Bronchus fibroblast of lung (primary cell): Measurements from ENCODE around the gene USP17L11. TPM values are rescaled to one million over a fixed set of nuclear protein-coding genes. Genes with fewer than 3 reads are reported as not detected.

Source experiments
- total RNA-seq: library from RNA; depleted of rRNA; stranded (reverse); fragments of >200 nt; gene quantifications from 2 replicates; pipeline ENCODE4 v1.2.3, GENCODE V29; 2015

The USP17L11 gene, protein sequence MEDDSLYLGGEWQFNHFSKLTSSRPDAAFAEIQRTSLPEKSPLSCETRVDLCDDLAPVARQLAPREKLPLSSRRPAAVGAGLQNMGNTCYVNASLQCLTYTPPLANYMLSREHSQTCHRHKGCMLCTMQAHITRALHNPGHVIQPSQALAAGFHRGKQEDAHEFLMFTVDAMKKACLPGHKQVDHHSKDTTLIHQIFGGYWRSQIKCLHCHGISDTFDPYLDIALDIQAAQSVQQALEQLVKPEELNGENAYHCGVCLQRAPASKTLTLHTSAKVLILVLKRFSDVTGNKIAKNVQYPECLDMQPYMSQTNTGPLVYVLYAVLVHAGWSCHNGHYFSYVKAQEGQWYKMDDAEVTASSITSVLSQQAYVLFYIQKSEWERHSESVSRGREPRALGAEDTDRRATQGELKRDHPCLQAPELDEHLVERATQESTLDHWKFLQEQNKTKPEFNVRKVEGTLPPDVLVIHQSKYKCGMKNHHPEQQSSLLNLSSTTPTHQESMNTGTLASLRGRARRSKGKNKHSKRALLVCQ
- total RNA-seq, result not detected in 2 replicates

DNA sequence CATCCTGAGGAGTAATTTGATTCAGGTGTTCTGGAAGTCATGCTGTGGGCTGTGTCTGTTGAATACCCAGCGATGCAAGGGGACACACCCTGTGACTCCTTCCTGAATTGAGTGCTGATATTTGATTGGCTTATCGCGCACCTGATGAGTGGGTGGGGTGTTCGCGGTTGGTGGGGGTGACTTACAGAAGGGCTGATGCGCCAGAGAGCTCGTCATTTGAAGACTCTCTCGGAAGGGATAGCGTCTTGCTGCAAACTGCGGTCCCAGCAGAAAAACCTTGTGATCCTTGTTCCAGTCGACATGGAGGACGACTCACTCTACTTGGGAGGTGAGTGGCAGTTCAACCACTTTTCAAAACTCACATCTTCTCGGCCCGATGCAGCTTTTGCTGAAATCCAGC, at the start of gene USP17L11:
Gene USP17L11, plus strand, starts transcription at position 301 of the 400 bp plus-strand sequence. Its CDS starts 0 bp downstream, at position 301.

DNA sequence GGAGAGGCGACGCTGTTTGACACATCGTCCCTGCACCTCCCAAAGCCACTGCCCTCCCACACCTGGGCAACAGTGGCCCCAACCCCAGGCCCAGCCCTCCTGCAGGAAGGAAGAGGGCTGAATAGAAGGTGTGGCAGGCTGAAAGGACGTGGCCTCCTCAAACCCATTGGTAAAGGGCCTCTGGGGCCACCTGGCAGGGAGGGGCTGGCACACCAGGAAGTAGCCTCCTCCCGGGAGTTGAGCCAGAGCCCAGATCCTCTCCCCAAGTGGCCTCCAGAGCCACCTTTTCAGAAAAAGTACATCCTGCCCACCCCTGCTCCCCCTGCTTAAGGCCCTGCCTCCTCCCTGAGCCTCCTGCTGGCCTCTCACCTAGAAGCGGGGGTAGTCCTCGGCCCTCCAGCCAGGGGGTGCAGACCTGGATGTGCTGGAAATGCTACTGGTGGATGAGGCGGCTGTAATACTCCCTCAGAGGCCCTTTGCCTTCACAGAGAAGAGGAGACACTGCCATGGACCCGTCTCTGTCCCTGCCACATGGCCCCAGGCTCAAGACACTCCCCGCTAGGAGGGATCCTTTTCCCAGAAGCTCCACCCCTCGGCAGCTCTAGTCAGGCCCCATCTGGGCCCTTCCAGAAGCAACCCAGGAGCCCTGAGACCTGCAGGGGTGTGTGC, 45.3 kb upstream of the USP17L11 start, which contains the start of gene FAM90A26:
Gene FAM90A26, plus strand, starts transcription at position 619 of the 669 bp plus-strand sequence. CDS start 2,764 bp downstream, outside the sequence.

DNA sequence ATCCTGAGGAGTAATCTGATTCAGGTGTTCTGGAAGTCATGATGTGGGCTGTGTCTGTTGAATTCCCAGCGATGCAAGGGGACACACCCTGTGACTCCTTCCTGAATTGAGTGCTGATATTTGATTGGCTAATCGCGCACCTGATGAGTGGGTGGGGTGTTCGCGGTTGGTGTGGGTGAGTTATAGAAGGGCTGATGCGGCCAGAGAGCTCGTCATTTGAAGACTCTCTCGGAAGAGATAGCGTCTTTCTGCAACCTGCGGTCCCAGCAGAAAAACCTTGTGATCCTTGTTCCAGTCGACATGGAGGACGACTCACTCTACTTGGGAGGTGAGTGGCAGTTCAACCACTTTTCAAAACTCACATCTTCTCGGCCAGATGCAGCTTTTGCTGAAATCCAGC, 4.8 kb upstream of the USP17L11 start, which contains the start of gene USP17L10:
Gene USP17L10, plus strand, starts transcription at position 301 of the 400 bp plus-strand sequence. Its CDS starts 0 bp downstream, at position 301.

DNA sequence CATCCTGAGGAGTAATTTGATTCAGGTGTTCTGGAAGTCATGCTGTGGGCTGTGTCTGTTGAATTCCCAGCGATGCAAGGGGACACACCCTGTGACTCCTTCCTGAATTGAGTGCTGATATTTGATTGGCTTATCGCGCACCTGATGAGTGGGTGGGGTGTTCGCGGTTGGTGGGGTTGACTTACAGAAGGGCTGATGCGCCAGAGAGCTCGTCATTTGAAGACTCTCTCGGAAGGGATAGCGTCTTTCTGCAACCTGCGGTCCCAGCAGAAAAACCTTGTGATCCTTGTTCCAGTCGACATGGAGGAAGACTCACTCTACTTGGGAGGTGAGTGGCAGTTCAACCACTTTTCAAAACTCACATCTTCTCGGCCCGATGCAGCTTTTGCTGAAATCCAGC, 4.6 kb downstream of the USP17L11 start, which contains the start of gene USP17L12:
Gene USP17L12, plus strand, starts transcription at position 301 of the 400 bp plus-strand sequence. Its CDS starts 0 bp downstream, at position 301.

DNA sequence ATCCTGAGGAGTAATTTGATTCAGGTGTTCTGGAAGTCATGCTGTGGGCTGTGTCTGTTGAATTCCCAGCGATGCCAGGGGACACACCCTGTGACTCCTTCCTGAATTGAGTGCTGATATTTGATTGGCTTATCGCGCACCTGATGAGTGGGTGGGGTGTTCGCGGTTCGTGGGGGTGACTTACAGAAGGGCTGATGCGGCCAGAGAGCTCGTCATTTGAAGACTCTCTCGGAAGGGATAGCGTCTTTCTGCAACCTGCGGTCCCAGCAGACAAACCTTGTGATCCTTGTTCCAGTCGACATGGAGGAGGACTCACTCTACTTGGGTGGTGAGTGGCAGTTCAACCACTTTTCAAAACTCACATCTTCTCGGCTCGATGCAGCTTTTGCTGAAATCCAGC, 9.4 kb downstream of the USP17L11 start, which contains the start of gene USP17L13:
Gene USP17L13, plus strand, starts transcription at position 301 of the 400 bp plus-strand sequence. Its CDS starts 0 bp downstream, at position 301.

DNA sequence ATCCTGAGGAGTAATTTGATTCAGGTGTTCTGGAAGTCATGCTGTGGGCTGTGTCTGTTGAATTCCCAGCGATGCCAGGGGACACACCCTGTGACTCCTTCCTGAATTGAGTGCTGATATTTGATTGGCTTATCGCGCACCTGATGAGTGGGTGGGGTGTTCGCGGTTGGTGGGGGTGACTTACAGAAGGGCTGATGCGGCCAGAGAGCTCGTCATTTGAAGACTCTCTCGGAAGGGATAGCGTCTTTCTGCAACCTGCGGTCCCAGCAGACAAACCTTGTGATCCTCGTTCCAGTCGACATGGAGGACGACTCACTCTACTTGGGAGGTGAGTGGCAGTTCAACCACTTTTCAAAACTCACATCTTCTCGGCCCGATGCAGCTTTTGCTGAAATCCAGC, 18.9 kb downstream of the USP17L11 start, which contains the start of gene USP17L15:
Gene USP17L15, plus strand, starts transcription at position 301 of the 400 bp plus-strand sequence. Its CDS starts 0 bp downstream, at position 301.

DNA sequence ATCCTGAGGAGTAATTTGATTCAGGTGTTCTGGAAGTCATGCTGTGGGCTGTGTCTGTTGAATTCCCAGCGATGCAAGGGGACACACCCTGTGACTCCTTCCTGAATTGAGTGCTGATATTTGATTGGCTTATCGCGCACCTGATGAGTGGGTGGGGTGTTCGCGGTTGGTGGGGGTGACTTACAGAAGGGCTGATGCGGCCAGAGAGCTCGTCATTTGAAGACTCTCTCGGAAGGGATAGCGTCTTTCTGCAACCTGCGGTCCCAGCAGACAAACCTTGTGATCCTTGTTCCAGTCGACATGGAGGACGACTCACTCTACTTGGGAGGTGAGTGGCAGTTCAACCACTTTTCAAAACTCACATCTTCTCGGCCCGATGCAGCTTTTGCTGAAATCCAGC, 28.4 kb downstream of the USP17L11 start, which contains the start of gene USP17L17:
Gene USP17L17, plus strand, starts transcription at position 301 of the 400 bp plus-strand sequence. Its CDS starts 0 bp downstream, at position 301.

DNA sequence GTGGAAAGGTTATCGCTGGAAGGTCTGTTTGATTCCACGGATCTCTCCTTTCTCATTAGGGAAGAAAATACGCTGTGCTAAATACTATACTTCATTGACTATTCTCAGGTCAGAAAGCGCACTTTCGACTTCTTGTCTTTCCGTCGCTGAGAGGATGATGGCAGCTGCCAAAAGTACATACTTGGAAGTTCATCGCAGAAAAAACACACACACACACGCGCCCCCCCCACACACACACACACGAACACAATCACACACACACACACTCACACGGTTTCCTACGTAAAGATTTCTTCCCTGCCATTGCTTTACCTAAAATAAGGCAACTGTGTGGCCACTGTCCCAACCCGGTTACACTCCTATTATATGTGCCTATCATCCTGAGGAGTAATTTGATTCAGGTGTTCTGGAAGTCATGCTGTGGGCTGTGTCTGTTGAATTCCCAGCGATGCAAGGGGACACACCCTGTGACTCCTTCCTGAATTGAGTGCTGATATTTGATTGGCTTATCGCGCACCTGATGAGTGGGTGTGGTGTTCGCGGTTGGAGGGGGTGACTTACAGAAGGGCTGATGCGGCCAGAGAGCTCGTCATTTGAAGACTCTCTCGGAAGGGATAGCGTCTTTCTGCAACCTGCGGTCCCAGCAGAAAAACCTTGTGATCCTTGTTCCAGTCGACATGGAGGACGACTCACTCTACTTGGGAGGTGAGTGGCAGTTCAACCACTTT, 32.9 kb downstream of the USP17L11 start, which contains the start of gene USP17L18:
Gene USP17L18, plus strand, starts transcription at position 678 of the 728 bp plus-strand sequence. Its CDS starts 0 bp downstream, at position 678.

DNA sequence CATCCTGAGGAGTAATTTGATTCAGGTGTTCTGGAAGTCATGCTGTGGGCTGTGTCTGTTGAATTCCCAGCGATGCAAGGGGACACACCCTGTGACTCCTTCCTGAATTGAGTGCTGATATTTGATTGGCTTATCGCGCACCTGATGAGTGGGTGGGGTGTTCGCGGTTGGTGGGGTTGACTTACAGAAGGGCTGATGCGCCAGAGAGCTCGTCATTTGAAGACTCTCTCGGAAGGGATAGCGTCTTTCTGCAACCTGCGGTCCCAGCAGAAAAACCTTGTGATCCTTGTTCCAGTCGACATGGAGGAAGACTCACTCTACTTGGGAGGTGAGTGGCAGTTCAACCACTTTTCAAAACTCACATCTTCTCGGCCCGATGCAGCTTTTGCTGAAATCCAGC, 37.9 kb downstream of the USP17L11 start, which contains the start of gene USP17L19:
Gene USP17L19, plus strand, starts transcription at position 301 of the 400 bp plus-strand sequence. Its CDS starts 0 bp downstream, at position 301.

DNA sequence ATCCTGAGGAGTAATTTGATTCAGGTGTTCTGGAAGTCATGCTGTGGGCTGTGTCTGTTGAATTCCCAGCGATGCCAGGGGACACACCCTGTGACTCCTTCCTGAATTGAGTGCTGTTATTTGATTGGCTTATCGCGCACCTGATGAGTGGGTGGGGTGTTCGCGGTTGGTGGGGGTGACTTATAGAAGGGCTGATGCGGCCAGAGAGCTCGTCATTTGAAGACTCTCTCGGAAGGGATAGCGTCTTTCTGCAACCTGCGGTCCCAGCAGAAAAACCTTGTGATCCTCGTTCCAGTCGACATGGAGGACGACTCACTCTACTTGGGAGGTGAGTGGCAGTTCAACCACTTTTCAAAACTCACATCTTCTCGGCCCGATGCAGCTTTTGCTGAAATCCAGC, 42.6 kb downstream of the USP17L11 start, which contains the start of gene USP17L20:
Gene USP17L20, plus strand, starts transcription at position 301 of the 400 bp plus-strand sequence. Its CDS starts 0 bp downstream, at position 301.

DNA sequence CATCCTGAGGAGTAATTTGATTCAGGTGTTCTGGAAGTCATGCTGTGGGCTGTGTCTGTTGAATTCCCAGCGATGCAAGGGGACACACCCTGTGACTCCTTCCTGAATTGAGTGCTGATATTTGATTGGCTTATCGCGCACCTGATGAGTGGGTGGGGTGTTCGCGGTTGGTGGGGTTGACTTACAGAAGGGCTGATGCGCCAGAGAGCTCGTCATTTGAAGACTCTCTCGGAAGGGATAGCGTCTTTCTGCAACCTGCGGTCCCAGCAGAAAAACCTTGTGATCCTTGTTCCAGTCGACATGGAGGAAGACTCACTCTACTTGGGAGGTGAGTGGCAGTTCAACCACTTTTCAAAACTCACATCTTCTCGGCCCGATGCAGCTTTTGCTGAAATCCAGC, 47.4 kb downstream of the USP17L11 start, which contains the start of gene USP17L21:
Gene USP17L21, plus strand, starts transcription at position 301 of the 400 bp plus-strand sequence. Its CDS starts 0 bp downstream, at position 301.

Other genes with a start within 250 kb of the USP17L11 start
- not detected in 2 replicates for gene FAM90A26, start 45.0 kb upstream of the USP17L11 start, total RNA-seq
- gene USP17L10, start 4.7 kb upstream of the USP17L11 start, total RNA-seq, result not detected in 2 replicates
- not detected in 2 replicates for gene USP17L12, start 4.7 kb downstream of the USP17L11 start, total RNA-seq
- not detected in 2 replicates for gene USP17L13, start 9.5 kb downstream of the USP17L11 start, total RNA-seq
- gene USP17L15, start 19.0 kb downstream of the USP17L11 start, total RNA-seq, result not detected in 2 replicates
- not detected in 2 replicates for gene USP17L17, start 28.5 kb downstream of the USP17L11 start, total RNA-seq
- gene USP17L18, start 33.2 kb downstream of the USP17L11 start, total RNA-seq, result not detected in 2 replicates
- gene USP17L19, start 38.0 kb downstream of the USP17L11 start, total RNA-seq, result not detected in 2 replicates
- gene USP17L20, start 42.7 kb downstream of the USP17L11 start, total RNA-seq, result not detected in 2 replicates
- not detected in 2 replicates for gene USP17L21, start 47.5 kb downstream of the USP17L11 start, total RNA-seq
- gene USP17L22, start 52.2 kb downstream of the USP17L11 start, total RNA-seq, result not detected in 2 replicates
- gene USP17L24, start 109.8 kb downstream of the USP17L11 start, total RNA-seq, result not detected in 2 replicates
- gene USP17L25, start 114.5 kb downstream of the USP17L11 start, total RNA-seq, result not detected in 2 replicates
- gene USP17L26, start 119.3 kb downstream of the USP17L11 start, total RNA-seq, result not detected in 2 replicates
- not detected in 2 replicates for gene USP17L5, start 124.0 kb downstream of the USP17L11 start, total RNA-seq
- gene USP17L27, start 128.7 kb downstream of the USP17L11 start, total RNA-seq, result not detected in 2 replicates
- gene USP17L28, start 133.5 kb downstream of the USP17L11 start, total RNA-seq, result not detected in 2 replicates
- gene USP17L29, start 138.2 kb downstream of the USP17L11 start, total RNA-seq, result not detected in 2 replicates
- not detected in 2 replicates for gene USP17L30, start 147.7 kb downstream of the USP17L11 start, total RNA-seq
- gene DEFB131A, start 229.0 kb downstream of the USP17L11 start, total RNA-seq, result not detected in 2 replicates